Fibroblast of mammary gland (primary cell): ENCODE measurements around the gene CCT7.

ENCODE experiments used
- DNase-seq: peaks from one replicate; pipeline ENCODE4 v3.0.0-alpha.2; 2010; ENCODE audit warnings: low read depth
- H3K4me3 ChIP-seq: 2 replicates; pipeline ENCODE4 v1.5.1; 2011; ENCODE audit warnings: low read depth, mild to moderate bottlenecking, low read length, moderate library complexity; ENCODE audit not compliant: control insufficient read depth
- TF ChIP-seq, protein P1 (sequence below): conservative IDR thresholded peaks from 2 replicates; pipeline ENCODE4 v1.5.1; 2011; ENCODE audit warnings: low read depth, low read length, inconsistent platforms; ENCODE audit not compliant: control insufficient read depth, insufficient read depth

The CCT7 gene

DNA sequence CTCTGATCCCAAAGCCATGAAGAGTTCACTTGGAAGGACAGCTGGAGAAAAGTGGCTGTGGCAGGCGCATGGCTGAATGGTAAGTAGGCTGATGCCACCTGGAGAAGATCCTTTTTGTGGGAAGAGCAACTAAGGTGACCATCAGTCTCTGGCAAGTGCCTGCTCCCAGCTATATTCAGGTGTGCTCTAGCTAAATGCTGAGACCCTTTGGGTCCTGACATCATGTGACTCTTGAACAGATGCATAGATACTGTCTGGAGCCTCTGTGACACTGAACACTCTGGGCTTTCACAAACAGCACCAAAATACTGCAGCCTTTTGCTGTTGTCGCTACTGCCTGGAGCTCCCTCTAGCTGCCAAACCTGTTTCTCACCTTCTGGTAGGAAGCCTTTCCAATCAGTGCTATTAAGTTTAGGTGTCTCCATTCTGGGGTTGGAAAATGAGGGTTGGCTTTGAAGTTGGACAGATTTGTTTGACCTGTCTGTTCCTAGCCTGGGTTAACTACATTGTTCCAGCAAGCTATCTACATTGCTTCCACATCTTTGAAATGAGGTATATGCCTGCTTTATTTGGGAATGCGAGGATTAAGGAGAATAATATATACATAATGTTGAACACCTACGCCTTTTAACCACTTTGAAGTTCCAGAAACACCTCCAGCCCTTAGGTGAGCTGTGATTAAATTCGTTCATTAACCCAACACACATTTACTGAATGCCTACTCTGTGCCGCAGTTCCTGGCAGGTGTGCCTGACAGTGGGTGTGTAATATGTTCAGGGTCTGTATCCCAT, 56.1 kb downstream of the CCT7 start:
- TF ChIP-seq, protein P1, sequence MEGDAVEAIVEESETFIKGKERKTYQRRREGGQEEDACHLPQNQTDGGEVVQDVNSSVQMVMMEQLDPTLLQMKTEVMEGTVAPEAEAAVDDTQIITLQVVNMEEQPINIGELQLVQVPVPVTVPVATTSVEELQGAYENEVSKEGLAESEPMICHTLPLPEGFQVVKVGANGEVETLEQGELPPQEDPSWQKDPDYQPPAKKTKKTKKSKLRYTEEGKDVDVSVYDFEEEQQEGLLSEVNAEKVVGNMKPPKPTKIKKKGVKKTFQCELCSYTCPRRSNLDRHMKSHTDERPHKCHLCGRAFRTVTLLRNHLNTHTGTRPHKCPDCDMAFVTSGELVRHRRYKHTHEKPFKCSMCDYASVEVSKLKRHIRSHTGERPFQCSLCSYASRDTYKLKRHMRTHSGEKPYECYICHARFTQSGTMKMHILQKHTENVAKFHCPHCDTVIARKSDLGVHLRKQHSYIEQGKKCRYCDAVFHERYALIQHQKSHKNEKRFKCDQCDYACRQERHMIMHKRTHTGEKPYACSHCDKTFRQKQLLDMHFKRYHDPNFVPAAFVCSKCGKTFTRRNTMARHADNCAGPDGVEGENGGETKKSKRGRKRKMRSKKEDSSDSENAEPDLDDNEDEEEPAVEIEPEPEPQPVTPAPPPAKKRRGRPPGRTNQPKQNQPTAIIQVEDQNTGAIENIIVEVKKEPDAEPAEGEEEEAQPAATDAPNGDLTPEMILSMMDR: peak; percentile 74
- peak; percentile 46 for DNase-seq
- H3K4me3 ChIP-seq: no peak overlapping the region

DNA sequence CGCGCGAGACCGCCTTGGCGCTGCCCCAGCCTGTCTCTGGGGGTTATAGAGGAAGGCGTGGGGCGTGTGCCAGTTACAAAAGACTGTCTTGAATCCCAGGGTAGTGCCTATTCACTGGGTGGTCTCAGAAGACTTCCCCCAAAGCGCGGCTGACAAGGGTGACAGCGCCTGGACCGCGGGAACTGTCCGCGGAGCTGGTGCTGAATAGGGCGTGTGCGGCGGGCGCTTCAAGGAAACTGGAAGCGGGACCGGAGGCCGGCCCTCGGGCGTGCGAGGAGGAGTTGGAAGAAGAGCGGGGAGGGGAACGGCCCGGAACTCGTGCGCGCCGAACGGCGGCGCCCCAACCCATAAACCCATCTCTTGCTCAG, 57.0 kb downstream of the CCT7 start:
- no peak overlapping the region for H3K4me3 ChIP-seq
- DNase-seq: peak; percentile 48

GRCh38 chr2:73291461-73292315, 57.6 kb downstream of the CCT7 start:
- H3K4me3 ChIP-seq: no peak overlapping the region
- DNase-seq: no peak

More for the DNA sequence above, 57.0 kb downstream of the CCT7 start:
- TF ChIP-seq, protein P1: no peak

GRCh38 chr2:73292316-73292905, 58.3 kb downstream of the CCT7 start:
- DNase-seq: no peak
- H3K4me3 ChIP-seq: no peak overlapping the region
- TF ChIP-seq, protein P1: no peak

More at GRCh38 chr2:73291461-73292315, 57.6 kb downstream of the CCT7 start:
- TF ChIP-seq, protein P1: peak; percentile 8

- TF ChIP-seq, protein P1: no peak
- peak overlapping the region; percentile 15 for H3K4me3 ChIP-seq
- no peak for DNase-seq
Measured at GRCh38 chr2:73292906-73293533, 58.9 kb downstream of the CCT7 start.

- DNase-seq: peak; percentile 68
- TF ChIP-seq, protein P1: no peak
Measured at GRCh38 chr2:73293534-73294171, 59.5 kb downstream of the CCT7 start, which contains the start of gene EGR4. TSS of gene EGR4 (minus strand) at chr2:73293548. CDS start at chr2:73293317, 231 bp downstream.

More at GRCh38 chr2:73293534-73294171, 59.5 kb downstream of the CCT7 start, which contains the start of gene EGR4:
- H3K4me3 ChIP-seq: peak within 1 kb of the TSS; percentile 31
